ENCODE data around the gene KCNAB3. TPM values are rescaled to one million over a fixed set of nuclear protein-coding genes. Genes with fewer than 3 reads are reported as not detected.

Gene KCNAB3
- total and polyA plus RNA-seq, 9 of the 15 experiments (the other 6 are each of a cell fraction or from before 2014, with no cell fraction given), result 0.03 to 2.5 (median 1.1) TPM

- TF ChIP-seq ZFP91 (CRISPR knock-in tag; IDR thresholded peaks at IDR 0.05) (no peak), PTBP1 (IDR thresholded peaks at IDR 0.05; ENCODE audit: low read depth, low read length) (no peak), CXXC5 (CRISPR knock-in tag; IDR thresholded peaks at IDR 0.05) (peak; percentile 99), RNF2 (IDR thresholded peaks at IDR 0.05) (peak; percentile 51), ATF6 (CRISPR knock-in tag; IDR thresholded peaks at IDR 0.05) (peak; percentile 94), SNIP1 (IDR thresholded peaks at IDR 0.05; ENCODE audit: low read depth) (peak; percentile 83), TEAD4 (IDR thresholded peaks at IDR 0.05; ENCODE audit: low read length) (no peak), TEAD4 (CRISPR knock-in tag; IDR thresholded peaks at IDR 0.05; ENCODE audit: borderline replicate concordance) (peak; percentile 92; the same call in 1 of the 2 replicates), CTBP1 (IDR thresholded peaks at IDR 0.05; ENCODE audit: borderline replicate concordance) (peak; percentile 79; the same call in 1 of the 2 replicates), TOE1 (IDR thresholded peaks at IDR 0.05; ENCODE audit: borderline replicate concordance) (peak; percentile 73; the same call in 1 of the 2 replicates), TOE1 (CRISPR knock-in tag; IDR thresholded peaks at IDR 0.05; ENCODE audit: borderline replicate concordance, low read depth) (no peak; the same call in 1 of the 2 replicates), ZNF77 (CRISPR knock-in tag; IDR thresholded peaks at IDR 0.05) (no peak), MITF (IDR thresholded peaks at IDR 0.05) (peak; percentile 35; the same call in 1 of the 2 replicates), USF1 (CRISPR knock-in tag; IDR thresholded peaks at IDR 0.05) (peak; percentile 86), ZNF212 (CRISPR knock-in tag; IDR thresholded peaks at IDR 0.05) (no peak), MTA2 (IDR thresholded peaks at IDR 0.05; ENCODE audit: low read depth) (no peak), RB1 (IDR thresholded peaks at IDR 0.05; ENCODE audit: low read depth) (peak; percentile 90), HIVEP1 (CRISPR knock-in tag; IDR thresholded peaks at IDR 0.05) (no peak), MCM7 (IDR thresholded peaks at IDR 0.05) (no peak), CTCF (IDR thresholded peaks at IDR 0.05 in 2 of 3, conservative IDR thresholded peaks at IDR 0.05 in 1 of 3; ENCODE audit: insufficient read depth in 2 of 3, low read depth in 1 of 3, low read length in 3 of 3) (no peak), FOXA3 (CRISPR knock-in tag; conservative IDR thresholded peaks at IDR 0.05 in 1 of 2, IDR thresholded peaks at IDR 0.05 in 1 of 2) (peak in 1 of 2 experiments; percentile 70; a peak in 1 of 4 replicates), BMI1 (IDR thresholded peaks at IDR 0.05; ENCODE audit: low read length) (no peak)
Observed at GRCh38 chr17:7915611-7916384, 13.9 kb downstream of the KCNAB3 start, which contains the start of gene RNF227 (continued).

Measured in K562 (cell line).